Measurements from ENCODE around the gene CEP78.

CEP78 gene

DNA sequence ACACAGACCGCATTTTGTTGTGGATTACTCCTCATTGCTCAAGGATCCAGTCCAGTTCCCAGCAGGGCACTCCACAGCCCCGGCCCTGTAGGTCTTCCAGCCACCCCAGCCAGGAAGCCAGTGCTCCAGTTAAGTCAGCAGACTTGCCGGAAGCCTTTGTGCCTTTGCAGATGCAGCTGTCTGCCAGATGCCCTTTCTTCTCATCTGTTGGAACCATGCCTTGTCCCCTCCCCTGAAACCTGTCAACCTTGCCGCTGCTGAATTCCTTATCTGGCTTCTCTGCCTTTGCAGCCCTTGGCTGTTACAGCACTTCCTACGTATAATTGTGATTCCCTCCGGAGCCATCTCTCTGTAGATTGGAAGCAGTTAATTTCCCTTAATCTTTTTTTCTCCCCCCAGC, 89.5 kb downstream of the CEP78 start:
- H3K27me3 ChIP-seq: no peaks in the 10 kb centered on the region
- H3K4me3 ChIP-seq (ENCODE audit: low read depth in 1 of 2, low read length in 1 of 2): no peak overlapping the region
- no peak overlapping the region for H3K27ac ChIP-seq
- H3K36me3 ChIP-seq: no peaks in the 10 kb centered on the region
- no peaks in the 10 kb centered on the region for H3K9me3 ChIP-seq
- TF ChIP-seq, protein P1, sequence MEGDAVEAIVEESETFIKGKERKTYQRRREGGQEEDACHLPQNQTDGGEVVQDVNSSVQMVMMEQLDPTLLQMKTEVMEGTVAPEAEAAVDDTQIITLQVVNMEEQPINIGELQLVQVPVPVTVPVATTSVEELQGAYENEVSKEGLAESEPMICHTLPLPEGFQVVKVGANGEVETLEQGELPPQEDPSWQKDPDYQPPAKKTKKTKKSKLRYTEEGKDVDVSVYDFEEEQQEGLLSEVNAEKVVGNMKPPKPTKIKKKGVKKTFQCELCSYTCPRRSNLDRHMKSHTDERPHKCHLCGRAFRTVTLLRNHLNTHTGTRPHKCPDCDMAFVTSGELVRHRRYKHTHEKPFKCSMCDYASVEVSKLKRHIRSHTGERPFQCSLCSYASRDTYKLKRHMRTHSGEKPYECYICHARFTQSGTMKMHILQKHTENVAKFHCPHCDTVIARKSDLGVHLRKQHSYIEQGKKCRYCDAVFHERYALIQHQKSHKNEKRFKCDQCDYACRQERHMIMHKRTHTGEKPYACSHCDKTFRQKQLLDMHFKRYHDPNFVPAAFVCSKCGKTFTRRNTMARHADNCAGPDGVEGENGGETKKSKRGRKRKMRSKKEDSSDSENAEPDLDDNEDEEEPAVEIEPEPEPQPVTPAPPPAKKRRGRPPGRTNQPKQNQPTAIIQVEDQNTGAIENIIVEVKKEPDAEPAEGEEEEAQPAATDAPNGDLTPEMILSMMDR (IDR thresholded peaks at IDR 0.05): no peak
- no peaks in the 10 kb centered on the region for H3K4me1 ChIP-seq (ENCODE audit: control insufficient read depth in 1 of 2, insufficient read depth in 1 of 2, low read depth in 1 of 2, low read length in 1 of 2)

DNA sequence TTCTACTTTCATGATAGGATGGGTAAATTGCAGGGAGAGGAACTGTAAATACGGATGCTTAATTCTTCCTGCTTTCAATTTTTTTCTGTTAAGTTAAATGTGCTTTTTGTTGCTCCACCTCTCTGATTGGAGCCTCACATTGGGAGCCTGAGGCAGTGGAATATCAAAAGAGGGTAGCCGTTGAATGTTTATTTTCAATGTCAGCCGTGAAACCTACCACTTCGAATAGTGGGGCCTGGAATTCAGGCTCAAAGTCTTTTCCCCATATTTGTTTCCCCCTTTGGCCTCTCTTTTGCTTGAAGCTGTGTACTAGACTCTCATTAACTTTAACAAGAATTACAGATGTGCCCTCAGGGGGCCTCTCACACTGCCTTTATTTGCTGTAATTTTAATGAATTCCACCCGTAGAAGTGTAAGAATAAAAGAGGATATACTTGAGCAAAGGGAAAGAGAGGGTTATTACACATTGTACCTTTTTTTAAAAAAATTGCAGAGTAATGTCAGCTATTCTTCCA, 90.0 kb downstream of the CEP78 start:
- Histone ChIP-seq H3K36me3 (no peaks in the 10 kb centered on the region), H3K27me3 (no peaks in the 10 kb centered on the region), H3K9me3 (no peaks in the 10 kb centered on the region), H3K4me3 (ENCODE audit: low read depth in 1 of 2, low read length in 1 of 2) (no peak overlapping the region), H3K27ac (no peak overlapping the region), H3K4me1 (ENCODE audit: control insufficient read depth in 1 of 2, insufficient read depth in 1 of 2, low read depth in 1 of 2, low read length in 1 of 2) (no peaks in the 10 kb centered on the region)
- TF ChIP-seq, protein P1 (IDR thresholded peaks at IDR 0.05): no peak

DNA sequence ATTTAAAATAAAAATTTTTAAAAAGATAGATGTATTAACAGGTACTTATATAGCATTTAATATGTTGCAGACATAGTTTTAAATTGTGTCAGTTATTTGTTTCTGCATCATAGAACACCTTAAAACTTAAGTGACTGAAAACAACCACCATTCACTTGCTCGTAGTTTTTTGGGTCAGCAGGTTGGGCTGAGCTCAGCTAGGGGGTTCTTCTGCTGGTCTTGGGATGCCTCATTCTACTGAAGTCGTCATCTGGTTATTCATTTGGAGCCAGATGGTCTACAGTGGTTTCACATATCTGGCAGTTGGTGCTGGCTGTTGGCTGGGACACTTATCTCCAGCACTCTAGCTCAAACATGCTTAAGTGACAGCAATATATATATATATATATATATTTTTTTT, 90.7 kb downstream of the CEP78 start:
- no peaks in the 10 kb centered on the region for H3K9me3 ChIP-seq
- H3K36me3 ChIP-seq: no peaks in the 10 kb centered on the region
- H3K27me3 ChIP-seq: no peaks in the 10 kb centered on the region
- H3K27ac ChIP-seq: no peak overlapping the region
- no peaks in the 10 kb centered on the region for H3K4me1 ChIP-seq (ENCODE audit: control insufficient read depth in 1 of 2, insufficient read depth in 1 of 2, low read depth in 1 of 2, low read length in 1 of 2)
- H3K4me3 ChIP-seq (ENCODE audit: low read depth in 1 of 2, low read length in 1 of 2): no peak overlapping the region
- TF ChIP-seq, protein P1 (IDR thresholded peaks at IDR 0.05): no peak
